IPS DF 6.9 (cell line): Measurements from ENCODE around the gene PGM1.

Source experiments
- DNase-seq: peaks from one replicate; pipeline ENCODE4 v3.0.0-alpha.2; 2013; ENCODE audit warnings: low read depth, low spot score
- H3K27ac ChIP-seq: one replicate; pipeline ENCODE4 v1.5.1; 2013; ENCODE audit warnings: low read length, control low read depth
- H3K27me3 ChIP-seq: 2 replicates; pipeline ENCODE4 v1.6.1; 2013; ENCODE audit warnings: mild to moderate bottlenecking, low read length; ENCODE audit not compliant: control insufficient read depth, insufficient read depth
- H3K36me3 ChIP-seq: 2 replicates; pipeline ENCODE4 v1.6.1; 2013; ENCODE audit warnings: low read length; ENCODE audit not compliant: control insufficient read depth, insufficient read depth
- H3K4me1 ChIP-seq: 2 replicates; pipeline ENCODE4 v1.6.1; 2013; ENCODE audit warnings: low read length; ENCODE audit not compliant: control insufficient read depth, insufficient read depth
- H3K4me3 ChIP-seq: 2 replicates; pipeline ENCODE4 v1.5.1; 2013; ENCODE audit warnings: mild to moderate bottlenecking, low read length
- H3K9me3 ChIP-seq: 2 replicates; pipeline ENCODE4 v1.6.1; 2013; ENCODE audit warnings: low read length, inconsistent platforms; ENCODE audit not compliant: control insufficient read depth, insufficient read depth
- WGBS: extraction: QIAGEN DNeasy Blood & Tissue Kit; methylation state at CpG from one replicate; pipeline ENCODE4 v1.1.7; 2013; ENCODE audit warnings: mixed read lengths, missing lambda C conversion rate; ENCODE audit not compliant: insufficient read length, insufficient coverage; 5-methylcytosine and 5-hydroxymethylcytosine counted together

The PGM1 gene

GRCh38 chr1:63630238-63630637 lies 37.0 kb downstream of the PGM1 start:
- no peaks in the 10 kb centered on the region for H3K9me3 ChIP-seq
- no CpG with 5 or more reads among the region's 4 CpGs for WGBS
- no peak overlapping the region for H3K27ac ChIP-seq
- no peaks in the 10 kb centered on the region for H3K27me3 ChIP-seq
- H3K4me1 ChIP-seq: no peaks in the 10 kb centered on the region
- no peak for DNase-seq
- peaks cover 3% of the 10 kb centered on the region; the same call in 1 of the 2 replicates for H3K36me3 ChIP-seq
- H3K4me3 ChIP-seq: no peak overlapping the region

- H3K9me3 ChIP-seq: no peaks in the 10 kb centered on the region
- H3K27ac ChIP-seq: no peak overlapping the region
- no peak for DNase-seq
- H3K27me3 ChIP-seq: no peaks in the 10 kb centered on the region
- H3K4me3 ChIP-seq: no peak overlapping the region
- WGBS: no CpG with 5 or more reads among the region's 1 CpG
- H3K4me1 ChIP-seq: no peaks in the 10 kb centered on the region
- H3K36me3 ChIP-seq: peaks cover 3% of the 10 kb centered on the region; the same call in 1 of the 2 replicates
Measured at GRCh38 chr1:63630666-63631065, 37.5 kb downstream of the PGM1 start.

- H3K36me3 ChIP-seq: peaks cover 3% of the 10 kb centered on the region; the same call in 1 of the 2 replicates
- H3K9me3 ChIP-seq: no peaks in the 10 kb centered on the region
- no peaks in the 10 kb centered on the region for H3K4me1 ChIP-seq
- no peak for DNase-seq
- no CpG with 5 or more reads among the region's 5 CpGs for WGBS
- H3K27me3 ChIP-seq: no peaks in the 10 kb centered on the region
- H3K4me3 ChIP-seq: no peak overlapping the region
- H3K27ac ChIP-seq: no peak overlapping the region
Measured at GRCh38 chr1:63632110-63632509, 38.9 kb downstream of the PGM1 start.

GRCh38 chr1:63633281-63633680 lies 40.1 kb downstream of the PGM1 start:
- no CpG with 5 or more reads among the region's 4 CpGs for WGBS
- H3K9me3 ChIP-seq: no peaks in the 10 kb centered on the region
- H3K4me3 ChIP-seq: no peak overlapping the region; the same call in 1 of the 2 replicates
- no peaks in the 10 kb centered on the region for H3K4me1 ChIP-seq
- peaks cover 3% of the 10 kb centered on the region; the same call in 1 of the 2 replicates for H3K36me3 ChIP-seq
- H3K27ac ChIP-seq: no peak overlapping the region
- DNase-seq: no peak
- H3K27me3 ChIP-seq: no peaks in the 10 kb centered on the region

- Histone ChIP-seq H3K9me3 (no peaks in the 10 kb centered on the region), H3K4me3 (no peak overlapping the region), H3K36me3 (peaks cover 3% of the 10 kb centered on the region; the same call in 1 of the 2 replicates), H3K27me3 (no peaks in the 10 kb centered on the region), H3K4me1 (no peaks in the 10 kb centered on the region), H3K27ac (no peak overlapping the region)
- no CpG with 5 or more reads among the region's 4 CpGs for WGBS
- no peak for DNase-seq
Measured at GRCh38 chr1:63634471-63634870, 41.3 kb downstream of the PGM1 start.

- no CpG with 5 or more reads among the region's 1 CpG for WGBS
- Histone ChIP-seq H3K27me3 (no peaks in the 10 kb centered on the region), H3K4me3 (no peak overlapping the region), H3K36me3 (no peaks in the 10 kb centered on the region; the same call in 1 of the 2 replicates), H3K27ac (no peak overlapping the region), H3K9me3 (no peaks in the 10 kb centered on the region), H3K4me1 (no peaks in the 10 kb centered on the region)
- DNase-seq: no peak
Measured at GRCh38 chr1:63635681-63636080, 42.5 kb downstream of the PGM1 start.

DNA sequence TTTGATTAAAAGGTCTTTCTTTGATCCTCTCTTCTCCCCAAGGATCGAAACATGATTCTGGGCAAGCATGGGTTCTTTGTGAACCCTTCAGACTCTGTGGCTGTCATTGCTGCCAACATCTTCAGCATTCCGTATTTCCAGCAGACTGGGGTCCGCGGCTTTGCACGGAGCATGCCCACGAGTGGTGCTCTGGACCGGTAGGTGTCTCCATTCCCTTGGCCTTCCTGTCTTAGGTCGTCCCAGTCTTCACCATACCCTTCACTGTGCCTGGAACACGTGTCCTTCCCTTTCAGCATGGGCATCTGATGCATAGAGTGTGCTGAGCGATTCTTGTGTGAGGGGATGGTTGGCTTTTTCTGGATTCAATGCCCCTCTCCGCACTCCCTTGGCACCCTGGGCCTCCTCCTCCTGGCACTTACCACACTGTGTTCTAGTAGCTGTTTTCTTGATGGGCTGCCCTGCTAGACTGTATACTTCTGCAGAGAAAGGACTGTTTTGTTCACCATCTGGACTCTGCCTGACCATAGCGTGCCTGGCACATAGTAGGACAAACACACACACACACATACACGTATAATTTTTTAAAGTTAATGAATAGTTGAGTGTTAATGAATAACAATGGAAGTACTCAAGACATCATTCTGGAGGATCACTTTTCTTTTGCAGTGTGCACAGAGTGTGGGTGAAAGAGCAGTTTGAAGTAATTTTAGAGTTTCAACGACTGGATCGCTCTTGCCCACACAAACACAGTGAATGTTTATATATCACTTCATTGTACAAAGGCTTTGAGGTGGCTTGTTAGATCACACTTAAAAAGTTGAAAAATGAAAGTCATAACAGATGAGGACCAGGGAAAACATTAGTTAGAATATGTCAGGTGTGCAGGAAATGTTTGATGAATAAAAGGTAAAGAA lies 43.2 kb downstream of the PGM1 start:
- no CpG with 5 or more reads among the region's 15 CpGs for WGBS
- H3K4me1 ChIP-seq: no peaks in the 10 kb centered on the region

GRCh38 chr1:63638471-63638870 lies 45.3 kb downstream of the PGM1 start:
- Histone ChIP-seq H3K36me3 (no peaks in the 10 kb centered on the region; the same call in 1 of the 2 replicates), H3K27me3 (no peaks in the 10 kb centered on the region), H3K27ac (no peak overlapping the region), H3K9me3 (no peaks in the 10 kb centered on the region), H3K4me3 (no peak overlapping the region), H3K4me1 (no peaks in the 10 kb centered on the region)
- DNase-seq: no peak
- no CpG with 5 or more reads among the region's 8 CpGs for WGBS

More for the DNA sequence above, 43.2 kb downstream of the PGM1 start:
- no peaks in the 10 kb centered on the region for H3K27me3 ChIP-seq
- no peaks in the 10 kb centered on the region for H3K9me3 ChIP-seq
- H3K27ac ChIP-seq: no peak overlapping the region
- H3K4me3 ChIP-seq: no peak overlapping the region
- no peak for DNase-seq
- H3K36me3 ChIP-seq: no peaks in the 10 kb centered on the region; the same call in 1 of the 2 replicates

GRCh38 chr1:63638875-63639274 lies 45.7 kb downstream of the PGM1 start:
- H3K4me1 ChIP-seq: no peaks in the 10 kb centered on the region
- no peak overlapping the region for H3K27ac ChIP-seq
- no peaks in the 10 kb centered on the region for H3K9me3 ChIP-seq
- no peak for DNase-seq
- no peaks in the 10 kb centered on the region; the same call in 1 of the 2 replicates for H3K36me3 ChIP-seq
- WGBS: no CpG with 5 or more reads among the region's 8 CpGs
- no peaks in the 10 kb centered on the region for H3K27me3 ChIP-seq
- no peak overlapping the region for H3K4me3 ChIP-seq

DNA sequence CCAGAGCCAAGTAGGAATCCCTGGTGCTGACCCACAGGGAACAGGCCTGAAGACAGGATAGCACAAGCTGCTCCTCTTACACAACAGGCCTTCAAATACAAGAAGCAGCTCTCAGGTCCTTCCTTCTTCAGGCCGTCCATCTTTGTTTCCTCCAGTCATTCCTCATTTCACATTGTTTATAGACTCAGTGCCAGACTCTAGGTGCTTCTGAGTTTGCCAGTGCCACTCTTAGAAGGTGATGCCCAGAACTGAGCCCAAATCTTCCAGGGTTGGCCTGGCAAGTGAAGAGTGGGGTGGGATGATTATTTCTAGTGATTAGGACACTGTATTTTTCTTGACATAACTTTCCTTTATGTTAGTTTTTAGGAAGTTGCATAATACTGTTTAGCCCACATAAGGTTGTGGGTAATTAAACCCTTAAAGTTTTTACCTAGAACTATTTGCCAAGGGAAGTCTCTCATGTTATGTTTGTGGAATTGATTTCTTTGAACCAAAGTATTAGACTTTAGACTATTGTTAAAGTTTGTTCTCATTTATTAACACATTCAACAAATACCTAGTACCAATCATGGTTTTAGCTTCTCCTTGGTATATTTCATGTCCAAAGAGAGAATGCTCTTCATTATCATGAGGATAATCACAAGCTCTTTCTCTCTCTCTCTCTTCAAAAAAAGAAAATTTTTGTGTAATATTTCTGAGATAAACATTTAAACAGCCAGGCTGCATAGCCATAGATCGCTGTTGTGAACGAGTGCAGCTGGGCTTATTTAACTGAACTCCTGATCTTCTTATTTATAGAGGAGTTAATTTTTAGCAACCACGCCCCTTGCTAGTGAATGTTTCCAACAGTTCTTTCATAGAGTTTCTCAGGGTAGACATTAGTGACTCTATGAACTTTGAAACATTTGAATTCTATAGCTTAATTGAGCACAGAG lies 47.7 kb downstream of the PGM1 start:
- Histone ChIP-seq H3K4me1 (no peaks in the 10 kb centered on the region), H3K4me3 (no peak overlapping the region), H3K9me3 (no peaks in the 10 kb centered on the region), H3K27me3 (no peaks in the 10 kb centered on the region), H3K36me3 (no peaks in the 10 kb centered on the region; the same call in 1 of the 2 replicates), H3K27ac (no peak overlapping the region)
- no CpG with 5 or more reads among the region's 4 CpGs for WGBS
- no peak for DNase-seq
